CD4-positive, alpha-beta T cell treated with Interleukin-1 beta for 1 hour (primary cell): Measurements from ENCODE around the gene ZFYVE21.

Experiments used
- DNase-seq, 2 donors: peaks; one replicate each; pipeline ENCODE4 v3.0.0-alpha.2; 2020 to 2022

The ZFYVE21 gene

GRCh38 chr14:103706551-103707328 lies 8.9 kb upstream of the ZFYVE21 start:
- DNase-seq, result no peak

- DNase-seq, result no peak
These were observed 8.0 kb upstream of the ZFYVE21 start for GRCh38 chr14:103707329-103708263.

- no peak for DNase-seq
These were observed 6.8 kb upstream of the ZFYVE21 start for GRCh38 chr14:103708750-103709187.

GRCh38 chr14:103709814-103710213 lies 5.8 kb upstream of the ZFYVE21 start:
- no peak for DNase-seq

GRCh38 chr14:103710771-103711377 lies 4.7 kb upstream of the ZFYVE21 start:
- no peak for DNase-seq

DNA sequence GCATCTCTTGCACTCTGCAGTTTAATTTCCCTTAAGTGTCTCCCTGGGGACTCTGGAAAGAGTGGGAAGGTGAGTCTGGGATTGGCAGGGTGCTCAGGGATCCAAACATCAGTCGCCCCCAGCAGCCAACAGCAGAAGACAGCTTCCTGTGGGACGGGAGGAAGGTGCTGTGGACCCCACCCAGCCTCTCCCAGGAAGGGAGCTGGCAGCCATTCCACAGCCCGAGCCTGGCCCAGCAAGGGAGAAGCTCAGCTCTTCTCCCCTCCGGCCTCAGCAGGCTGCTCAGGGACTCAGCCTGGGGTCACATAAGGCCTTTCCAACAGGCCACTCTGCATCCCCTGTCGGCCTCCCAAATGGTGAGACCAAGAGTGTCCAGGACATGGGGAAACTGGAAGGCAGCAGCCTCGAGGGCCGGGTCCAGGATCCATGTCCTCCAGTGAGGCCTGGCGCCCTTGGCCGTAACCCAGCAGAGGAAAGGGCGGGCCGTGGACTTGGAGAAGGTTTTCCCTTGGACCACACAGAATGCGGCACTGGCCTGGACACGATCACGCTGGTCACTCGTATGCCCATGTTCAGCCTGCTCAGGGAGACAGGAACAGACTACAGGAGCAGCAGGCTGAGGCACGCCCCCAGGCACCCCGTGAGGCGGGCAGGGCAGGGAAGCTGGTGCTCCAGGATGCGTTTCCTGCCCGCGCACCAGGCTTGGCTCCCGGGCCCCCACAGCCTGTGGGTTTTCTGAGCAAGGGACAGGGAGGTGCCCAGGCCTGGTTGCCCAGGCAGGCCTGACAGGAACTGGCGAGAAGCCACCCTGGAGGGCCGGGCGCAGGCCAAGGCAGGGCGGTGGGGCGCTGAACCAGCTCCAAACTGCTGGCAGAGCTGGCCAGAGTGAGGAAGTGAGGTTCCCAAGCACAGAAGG lies 3.8 kb upstream of the ZFYVE21 start:
- no peak for DNase-seq

GRCh38 chr14:103712633-103713247 lies 2.9 kb upstream of the ZFYVE21 start:
- DNase-seq, result no peak

DNA sequence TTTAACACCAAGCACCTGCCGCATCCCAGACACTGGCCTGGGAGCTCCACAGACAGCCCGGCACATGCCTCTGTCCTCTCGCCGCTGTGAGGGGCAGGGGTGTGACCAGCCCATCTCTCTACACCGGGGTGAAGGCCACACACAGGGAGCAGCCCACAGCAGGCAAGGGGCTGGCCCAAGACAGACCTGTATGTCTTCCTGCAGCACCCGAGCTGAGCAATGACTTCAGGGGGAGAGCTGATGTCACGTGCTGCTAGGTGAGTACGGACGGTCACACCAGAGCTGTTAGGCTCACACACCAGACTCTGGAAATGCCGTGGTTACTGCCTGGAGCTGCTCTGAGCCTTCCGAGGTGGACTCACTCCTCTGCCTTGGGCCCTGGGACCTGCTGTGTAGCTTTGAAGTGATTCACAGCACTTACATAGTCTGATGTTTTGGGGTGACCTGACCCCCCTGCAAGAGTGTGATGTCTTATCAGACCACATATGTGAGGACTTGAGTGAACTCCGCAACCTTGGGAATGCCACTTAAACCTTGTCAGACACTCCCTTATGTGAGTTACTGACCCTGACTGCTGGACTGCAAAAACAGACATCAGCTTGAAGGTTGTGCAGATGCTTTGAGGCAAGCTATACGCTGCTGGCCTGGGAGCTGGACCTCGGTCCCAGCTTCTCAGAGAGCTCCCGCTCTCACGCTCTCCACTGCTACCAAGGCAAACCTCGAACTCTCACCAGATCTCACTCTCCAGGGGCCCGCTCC lies 2.1 kb upstream of the ZFYVE21 start:
- DNase-seq, result no peak

GRCh38 chr14:103714063-103714724 lies 1.4 kb upstream of the ZFYVE21 start:
- DNase-seq, result no peak

DNA sequence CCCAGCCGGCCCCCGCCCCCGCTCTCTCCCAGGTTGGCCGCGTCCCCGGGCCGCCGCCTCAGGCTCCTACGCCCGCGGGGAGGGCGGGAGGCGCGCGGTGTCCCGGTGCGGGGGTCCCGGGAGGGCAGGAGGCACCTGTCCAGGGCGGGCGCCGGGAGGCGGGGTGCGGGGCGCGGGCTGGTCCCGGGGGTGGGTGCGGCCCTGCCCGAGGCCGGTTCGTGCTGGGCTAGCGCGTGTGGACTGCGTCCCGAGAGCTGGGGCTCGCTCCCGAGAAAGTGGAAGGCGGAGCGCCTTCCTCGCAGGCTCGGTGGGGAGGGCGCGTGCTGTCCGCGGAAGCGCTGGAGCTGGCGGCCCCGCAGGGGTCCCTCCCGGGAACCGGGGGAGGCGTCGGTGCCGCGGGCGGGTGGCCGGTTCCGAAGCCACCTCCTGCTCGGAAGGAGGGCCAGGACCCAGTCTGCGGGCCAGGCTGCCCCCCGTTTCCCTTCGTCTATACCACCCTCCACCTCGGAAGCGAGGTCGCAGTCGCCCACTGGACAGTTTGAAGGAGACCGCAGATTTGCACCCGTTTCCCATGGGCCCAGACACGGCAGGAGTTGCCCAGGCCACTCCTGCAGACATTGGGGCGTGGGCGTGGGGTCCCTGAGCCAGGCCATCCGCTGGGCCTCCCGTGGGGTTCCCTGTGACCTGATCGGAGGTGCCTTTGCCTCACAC lies 636 bp downstream of the ZFYVE21 start:
- DNase-seq, result no peak

DNA sequence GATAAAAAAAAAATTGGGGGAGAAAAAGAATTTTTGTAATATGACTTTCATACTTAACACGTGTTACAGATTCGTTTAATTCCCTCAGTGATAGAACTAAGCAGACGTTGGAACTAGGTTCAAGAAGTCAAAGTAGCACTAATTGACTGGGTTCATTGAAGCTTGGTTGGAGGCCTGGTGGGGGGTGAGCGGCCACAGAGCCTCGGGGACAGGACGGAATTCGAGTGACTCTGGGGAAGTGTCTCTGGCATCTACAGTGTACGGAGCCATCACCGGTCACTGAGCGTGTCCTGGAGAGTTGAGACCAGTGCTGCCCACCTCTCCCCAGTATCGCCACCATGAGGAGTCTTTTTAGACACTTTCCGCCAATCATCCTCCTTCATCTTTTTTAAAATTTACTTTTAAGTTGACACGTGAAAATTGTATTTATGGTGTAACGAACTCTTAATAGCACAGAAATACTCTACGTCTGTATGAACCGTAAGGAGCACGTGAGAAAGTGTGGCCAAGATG lies 1.3 kb downstream of the ZFYVE21 start:
- DNase-seq, result no peak

DNA sequence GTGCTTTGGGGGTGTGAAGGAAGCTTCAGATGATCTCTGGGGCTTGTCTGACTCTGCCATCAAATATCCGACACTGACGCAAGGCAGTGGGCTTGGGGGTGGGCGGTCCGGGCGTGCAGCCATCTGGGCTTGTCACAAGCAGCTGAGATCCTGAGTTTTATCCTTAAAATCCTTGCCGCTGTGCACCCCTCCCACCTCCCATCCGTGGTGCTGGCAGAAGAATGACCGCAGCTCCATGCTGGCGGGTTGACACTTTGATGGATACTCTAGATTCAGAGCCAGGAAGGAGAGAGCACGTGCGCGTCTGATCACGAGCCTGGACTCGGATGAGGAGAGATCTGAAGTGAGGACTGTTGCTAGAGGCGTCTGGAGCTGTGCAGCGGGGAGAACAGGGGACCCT lies 3.0 kb downstream of the ZFYVE21 start:
- no peak for DNase-seq

DNA sequence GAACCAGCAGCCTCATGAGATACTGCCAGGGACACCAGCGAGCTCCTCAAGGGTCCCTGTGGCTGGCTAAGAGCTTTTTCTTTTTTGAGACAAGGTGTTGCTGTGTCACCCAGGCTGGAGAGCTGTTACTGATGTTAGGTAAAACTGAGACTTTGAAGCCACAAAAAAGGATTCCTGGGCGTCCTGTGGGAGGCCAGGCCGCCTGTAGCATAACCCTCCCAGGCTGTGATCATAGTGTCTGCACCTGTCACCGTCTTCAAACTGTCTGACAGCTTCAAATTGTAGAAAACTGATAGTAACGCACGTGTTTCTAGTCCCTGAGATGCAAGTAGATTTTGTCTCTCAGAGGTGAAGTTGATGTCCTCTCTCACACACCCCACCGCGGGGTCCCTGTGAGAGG lies 4.1 kb downstream of the ZFYVE21 start:
- DNase-seq, result no peak

GRCh38 chr14:103721334-103722120 lies 5.9 kb downstream of the ZFYVE21 start:
- no peak for DNase-seq

- DNase-seq, result no peak
These were observed 8.1 kb downstream of the ZFYVE21 start for GRCh38 chr14:103723748-103724081.

- DNase-seq, result no peak
These were observed 8.5 kb downstream of the ZFYVE21 start for GRCh38 chr14:103724116-103724515.

DNA sequence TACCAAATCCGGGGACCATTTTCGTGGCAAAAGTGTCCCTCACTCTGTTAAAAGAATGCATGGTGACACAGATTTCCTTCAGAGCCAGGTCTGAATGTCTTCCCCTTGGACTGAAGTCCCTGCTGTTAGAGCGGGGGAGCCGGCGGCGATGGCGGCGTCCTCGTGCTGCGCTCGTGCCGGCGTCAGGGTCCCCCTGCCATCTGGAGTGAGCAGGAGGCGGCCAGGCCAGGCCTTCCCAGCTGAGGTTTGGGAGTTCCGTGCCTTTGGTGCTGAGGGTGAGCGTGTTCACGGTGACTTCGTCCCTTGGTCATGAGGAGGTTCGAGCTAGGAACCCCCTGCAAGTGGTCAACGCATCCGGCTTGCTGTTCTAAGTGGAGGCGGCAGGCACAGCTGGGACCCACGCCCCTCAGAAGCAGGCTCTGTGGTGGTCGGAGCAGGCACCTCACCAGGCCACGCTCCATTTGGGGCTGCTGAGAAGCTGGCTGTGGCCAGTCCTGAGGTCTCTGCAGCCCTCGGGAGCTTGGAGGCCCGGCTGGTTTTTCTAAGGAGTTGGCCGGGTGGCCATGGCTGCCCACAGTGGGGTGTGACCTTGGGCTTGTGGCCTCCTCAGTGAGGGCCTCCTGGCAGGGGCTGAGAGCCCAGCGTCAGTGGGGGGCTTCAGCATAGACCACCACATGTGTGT lies 9.5 kb downstream of the ZFYVE21 start:
- DNase-seq, result no peak

DNA sequence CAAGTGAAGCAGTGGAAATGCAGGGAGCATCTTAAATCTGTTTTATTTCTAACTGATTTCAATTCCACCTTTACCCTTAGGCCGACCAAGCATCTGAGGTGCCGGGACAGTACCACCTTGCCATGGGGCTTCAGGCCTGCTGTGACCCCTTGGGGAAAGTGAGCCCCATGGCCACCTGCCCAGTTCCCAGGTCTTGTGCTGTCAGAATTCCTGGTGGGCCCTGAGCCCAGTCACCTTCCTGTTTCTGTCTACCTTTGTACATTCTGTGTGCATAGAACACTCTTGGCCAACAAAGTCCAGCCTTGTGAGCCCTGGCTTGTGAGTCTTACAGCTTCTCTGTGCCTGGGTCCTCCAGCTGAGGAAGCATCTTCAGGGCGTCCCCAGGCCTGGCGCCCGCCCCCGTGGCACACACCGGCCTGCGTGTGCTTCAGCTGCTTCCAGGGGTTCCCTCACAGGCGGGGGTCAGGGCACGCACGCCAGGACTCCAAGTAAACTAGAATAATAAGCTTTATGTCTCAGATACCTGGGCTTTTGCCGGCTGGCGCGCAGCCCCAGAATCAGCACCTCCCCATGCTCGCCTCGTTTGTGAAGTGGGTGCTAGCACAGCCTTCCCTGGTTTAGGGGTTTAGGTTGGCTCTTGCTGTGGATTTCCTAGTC lies 10.3 kb downstream of the ZFYVE21 start:
- DNase-seq, result no peak
